Measurements from ENCODE around the gene RAD52.

GRCh38 chr12:886206-886605 is 63.3 kb downstream of the RAD52 start:
- no peak for TF ChIP-seq POLR2A (IDR thresholded peaks at IDR 0.05)
- TF ChIP-seq CTCF (IDR thresholded peaks at IDR 0.05) = no peak
- no peak for TF ChIP-seq EP300 (IDR thresholded peaks at IDR 0.05)
